GM10248 (cell line): Measurements from ENCODE around the gene MAML2.

Experiments used
- CTCF ChIA-PET: fragments of 300-600 bp; sonication (Branson Sonifier 250); formaldehyde crosslinking; extraction: SDS; loops from one replicate; lab custom pipeline; 2021; ENCODE audit warnings: antibody characterized with exemption; lab: Yijun Ruan, JAX
- POLR2A ChIA-PET: fragments of 350-650 bp; sonication (Branson Sonifier 250); formaldehyde crosslinking; extraction: SDS; loops from one replicate; lab custom pipeline; 2020; ENCODE audit warnings: antibody characterized with exemption; lab: Yijun Ruan, JAX
- DNase-seq: peaks from one replicate; pipeline ENCODE4 v3.0.0; 2012; ENCODE audit errors: extremely low spot score
- CTCF ChIP-seq: IDR thresholded peaks from 2 replicates; pipeline ENCODE4 v1.5.1; 2012; ENCODE audit warnings: mild to moderate bottlenecking, low read depth; ENCODE audit errors: extremely low read depth, missing control alignments, control extremely low read depth

MAML2 gene

GRCh38 chr11:95996621-95997235 is 346.3 kb downstream of the MAML2 start:
- ChIA-PET POLR2A (no interaction called here), CTCF (interaction anchor here (0.9 to 1.2 kb wide), 2 partner anchors 12 to 18 kb away, joined by 3 read pairs; no protein-coding TSS in a partner anchor)
- DNase-seq, result no peak
- TF ChIP-seq CTCF, result no peak

- no peak for TF ChIP-seq CTCF
- CTCF ChIA-PET, result interaction anchor here (1.0 to 1.4 kb wide), 4 partner anchors 21 to 400 kb away, joined by 3 to 6 read pairs (median 3); no protein-coding TSS in a partner anchor
- DNase-seq, result no peak
- POLR2A ChIA-PET, result no interaction called here
These were observed 348.7 kb downstream of the MAML2 start for GRCh38 chr11:95994329-95994728.

GRCh38 chr11:95993438-95994298 is 349.3 kb downstream of the MAML2 start:
- CTCF ChIA-PET, result interaction anchor here (1.2 to 1.4 kb wide), 2 partner anchors 25 to 401 kb away, joined by 3 read pairs; no protein-coding TSS in a partner anchor
- POLR2A ChIA-PET, result no interaction called here
- no peak for TF ChIP-seq CTCF
- DNase-seq, result no peak

GRCh38 chr11:95991545-95991944 is 351.4 kb downstream of the MAML2 start:
- ChIA-PET CTCF (interaction anchor here (1.3 kb wide), 1 partner anchor 9 kb away, joined by 3 read pairs; no protein-coding TSS in a partner anchor), POLR2A (no interaction called here)
- DNase-seq, result no peak
- TF ChIP-seq CTCF, result no peak

- CTCF ChIA-PET, result no interaction called here
- no peak for DNase-seq
- POLR2A ChIA-PET, result no interaction called here
- TF ChIP-seq CTCF, result no peak
These were observed 351.9 kb downstream of the MAML2 start for GRCh38 chr11:95991101-95991500.

- no peak for TF ChIP-seq CTCF
- DNase-seq, result no peak
- ChIA-PET POLR2A (no interaction called here), CTCF (no interaction called here)
These were observed 353.2 kb downstream of the MAML2 start for GRCh38 chr11:95989780-95990179.
